GM12801 (cell line): ENCODE results near the gene UNC5C.

Experiments
- CTCF ChIP-seq: IDR thresholded peaks from one replicate; pipeline ENCODE4 v1.5.1; 2011; ENCODE audit warnings: control low read depth; ENCODE audit not compliant: insufficient read length; ENCODE audit errors: extremely low read depth

The UNC5C gene

GRCh38 chr4:95267081-95267480, 281.7 kb downstream of the UNC5C start:
- no peak for TF ChIP-seq CTCF

- no peak for TF ChIP-seq CTCF
Observed at GRCh38 chr4:95265814-95266740, 282.7 kb downstream of the UNC5C start.

- TF ChIP-seq CTCF = no peak
Observed at GRCh38 chr4:95264843-95265242, 283.9 kb downstream of the UNC5C start.

- TF ChIP-seq CTCF = no peak
Observed at GRCh38 chr4:95263960-95264359, 284.8 kb downstream of the UNC5C start.

- TF ChIP-seq CTCF = no peak
Observed at GRCh38 chr4:95263391-95263790, 285.4 kb downstream of the UNC5C start.

GRCh38 chr4:95256108-95256835, 292.5 kb downstream of the UNC5C start:
- no peak for TF ChIP-seq CTCF

- no peak for TF ChIP-seq CTCF
Observed at GRCh38 chr4:95255396-95256107, 293.2 kb downstream of the UNC5C start.
